ENCODE results near the gene MYLIP.

DNA sequence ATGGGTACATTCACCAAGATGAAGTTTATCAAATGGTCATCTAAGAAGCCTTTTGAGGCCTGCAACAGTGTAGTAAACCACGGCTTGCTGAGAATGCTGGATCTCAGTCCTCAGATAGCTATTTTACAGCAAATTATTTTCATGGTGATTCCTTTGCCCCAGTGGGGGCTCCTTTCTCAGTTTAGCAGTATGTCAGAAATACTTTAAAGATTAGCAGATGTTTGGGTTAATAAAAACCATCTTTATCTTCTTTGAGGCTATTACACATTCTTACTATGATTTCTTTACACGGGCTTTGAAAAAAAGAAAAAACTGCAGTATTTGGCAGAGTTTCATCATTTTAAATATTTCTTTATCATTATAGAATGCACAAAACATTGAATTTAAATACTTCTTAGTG, 10.7 kb downstream of the MYLIP start:
- TF ChIP-seq OVOL3 (tag by site-specific recombination; IDR thresholded peaks at IDR 0.05) (no peak), CTCF (tag by site-specific recombination; IDR thresholded peaks at IDR 0.05) (no peak), SP2 (tag by site-specific recombination; IDR thresholded peaks at IDR 0.05) (no peak), ZBTB20 (tag by site-specific recombination; IDR thresholded peaks at IDR 0.05) (no peak), MEIS1 (CRISPR knock-in tag; IDR thresholded peaks at IDR 0.05; ENCODE audit: borderline replicate concordance) (no peak), ZNF426 (tag by site-specific recombination; IDR thresholded peaks at IDR 0.05) (no peak), ZNF529 (tag by site-specific recombination; IDR thresholded peaks at IDR 0.05; ENCODE audit: insufficient replicate concordance) (no peak), ZNF174 (tag by site-specific recombination; IDR thresholded peaks at IDR 0.05) (no peak), ZNF555 (tag by site-specific recombination; conservative IDR thresholded peaks at IDR 0.05) (no peak), ZNF184 (tag by site-specific recombination; IDR thresholded peaks at IDR 0.05) (no peak)
- TF ChIP-seq, protein P1, sequence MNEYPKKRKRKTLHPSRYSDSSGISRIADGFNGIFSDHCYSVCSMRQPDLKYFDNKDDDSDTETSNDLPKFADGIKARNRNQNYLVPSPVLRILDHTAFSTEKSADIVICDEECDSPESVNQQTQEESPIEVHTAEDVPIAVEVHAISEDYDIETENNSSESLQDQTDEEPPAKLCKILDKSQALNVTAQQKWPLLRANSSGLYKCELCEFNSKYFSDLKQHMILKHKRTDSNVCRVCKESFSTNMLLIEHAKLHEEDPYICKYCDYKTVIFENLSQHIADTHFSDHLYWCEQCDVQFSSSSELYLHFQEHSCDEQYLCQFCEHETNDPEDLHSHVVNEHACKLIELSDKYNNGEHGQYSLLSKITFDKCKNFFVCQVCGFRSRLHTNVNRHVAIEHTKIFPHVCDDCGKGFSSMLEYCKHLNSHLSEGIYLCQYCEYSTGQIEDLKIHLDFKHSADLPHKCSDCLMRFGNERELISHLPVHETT (tag by site-specific recombination; IDR thresholded peaks at IDR 0.05): no peak
- TF ChIP-seq, protein P2, sequence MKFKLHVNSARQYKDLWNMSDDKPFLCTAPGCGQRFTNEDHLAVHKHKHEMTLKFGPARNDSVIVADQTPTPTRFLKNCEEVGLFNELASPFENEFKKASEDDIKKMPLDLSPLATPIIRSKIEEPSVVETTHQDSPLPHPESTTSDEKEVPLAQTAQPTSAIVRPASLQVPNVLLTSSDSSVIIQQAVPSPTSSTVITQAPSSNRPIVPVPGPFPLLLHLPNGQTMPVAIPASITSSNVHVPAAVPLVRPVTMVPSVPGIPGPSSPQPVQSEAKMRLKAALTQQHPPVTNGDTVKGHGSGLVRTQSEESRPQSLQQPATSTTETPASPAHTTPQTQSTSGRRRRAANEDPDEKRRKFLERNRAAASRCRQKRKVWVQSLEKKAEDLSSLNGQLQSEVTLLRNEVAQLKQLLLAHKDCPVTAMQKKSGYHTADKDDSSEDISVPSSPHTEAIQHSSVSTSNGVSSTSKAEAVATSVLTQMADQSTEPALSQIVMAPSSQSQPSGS (tag by site-specific recombination; IDR thresholded peaks at IDR 0.05; ENCODE audit: low read depth): no peak
